Endothelial cell (in vitro differentiated cells): ENCODE measurements around the gene BEST1. TPM values are rescaled to one million over a fixed set of nuclear protein-coding genes. Genes with fewer than 3 reads are reported as not detected.

Experiments
- DNase-seq: peaks from one replicate; pipeline ENCODE4 v3.0.0; 2021; ENCODE audit warnings: low spot score
- H3K27ac Mint-ChIP-seq: one replicate; pipeline ENCODE4 v1.8.0; 2021; ENCODE audit warnings: mixed read lengths, inconsistent platforms; ENCODE audit not compliant: unreplicated experiment
- H3K27me3 Mint-ChIP-seq: one replicate; pipeline ENCODE4 v1.8.0; 2021; ENCODE audit warnings: mild to moderate bottlenecking, moderate library complexity, mixed read lengths, inconsistent platforms; ENCODE audit not compliant: unreplicated experiment
- H3K36me3 Mint-ChIP-seq: one replicate; pipeline ENCODE4 v1.8.0; 2021; ENCODE audit warnings: mild to moderate bottlenecking, low read depth, mixed read lengths, inconsistent platforms; ENCODE audit not compliant: unreplicated experiment
- H3K4me1 Mint-ChIP-seq: one replicate; pipeline ENCODE4 v1.8.0; 2021; ENCODE audit warnings: mild to moderate bottlenecking, mixed read lengths, inconsistent platforms; ENCODE audit not compliant: unreplicated experiment
- H3K4me3 Mint-ChIP-seq: one replicate; pipeline ENCODE4 v1.8.0; 2021; ENCODE audit warnings: mild to moderate bottlenecking, mixed read lengths, inconsistent platforms; ENCODE audit not compliant: unreplicated experiment
- H3K9me3 Mint-ChIP-seq: one replicate; pipeline ENCODE4 v1.8.0; 2021; ENCODE audit warnings: mixed read lengths, inconsistent platforms; ENCODE audit not compliant: unreplicated experiment
- CTCF ChIP-seq: fragments of 200-600 bp; sonication (generic); IDR thresholded peaks from one replicate; pipeline ENCODE4 v1.5.0; 2021; ENCODE audit warnings: antibody characterized with exemption; ENCODE audit not compliant: unreplicated experiment
- total RNA-seq: library from RNA; stranded (reverse); fragmentation: NEBNext Ultra II Directional; extraction: Animal tissue kit (Norgen Biotek cat#: 25700); gene quantifications from one replicate; pipeline ENCODE4 v1.2.1, GENCODE V29; 2021; ENCODE audit not compliant: unreplicated experiment

The BEST1 gene
- total RNA-seq, 1 donor from 2014 or later, result 0.08 TPM

GRCh38 chr11:61959114-61959513, 9.0 kb downstream of the BEST1 start:
- DNase-seq, result no peak
- H3K27ac Mint-ChIP-seq, result no peak overlapping the region
- H3K9me3 Mint-ChIP-seq, result no peaks in the 10 kb centered on the region
- TF ChIP-seq CTCF, result no peak
- no peak overlapping the region for H3K4me3 Mint-ChIP-seq
- peaks cover 8% of the 10 kb centered on the region for H3K4me1 Mint-ChIP-seq
- H3K27me3 Mint-ChIP-seq, result peaks cover 9% of the 10 kb centered on the region
- peaks cover 9% of the 10 kb centered on the region for H3K36me3 Mint-ChIP-seq

GRCh38 chr11:61959678-61960077, 9.5 kb downstream of the BEST1 start:
- H3K36me3 Mint-ChIP-seq, result peaks cover 15% of the 10 kb centered on the region
- H3K9me3 Mint-ChIP-seq, result no peaks in the 10 kb centered on the region
- H3K27me3 Mint-ChIP-seq, result peaks cover 7% of the 10 kb centered on the region
- H3K27ac Mint-ChIP-seq, result no peak overlapping the region
- peaks cover 11% of the 10 kb centered on the region for H3K4me1 Mint-ChIP-seq
- H3K4me3 Mint-ChIP-seq, result no peak overlapping the region
- TF ChIP-seq CTCF, result no peak
- no peak for DNase-seq

- no peak for TF ChIP-seq CTCF
- Mint-ChIP-seq H3K9me3 (no peaks in the 10 kb centered on the region), H3K27ac (no peak overlapping the region), H3K27me3 (peaks cover 7% of the 10 kb centered on the region), H3K4me3 (no peak overlapping the region), H3K36me3 (peaks cover 23% of the 10 kb centered on the region), H3K4me1 (peaks cover 18% of the 10 kb centered on the region)
- no peak for DNase-seq
These were observed 10.4 kb downstream of the BEST1 start for GRCh38 chr11:61960532-61960931.

- H3K27ac Mint-ChIP-seq, result no peak overlapping the region
- DNase-seq, result no peak
- TF ChIP-seq CTCF, result no peak
- H3K9me3 Mint-ChIP-seq, result no peaks in the 10 kb centered on the region
- H3K27me3 Mint-ChIP-seq, result peaks cover 5% of the 10 kb centered on the region
- no peak overlapping the region for H3K4me3 Mint-ChIP-seq
- peaks cover 27% of the 10 kb centered on the region for H3K4me1 Mint-ChIP-seq
- peaks cover 26% of the 10 kb centered on the region for H3K36me3 Mint-ChIP-seq
These were observed 11.5 kb downstream of the BEST1 start for GRCh38 chr11:61961570-61962212.

GRCh38 chr11:61962213-61963015, 12.3 kb downstream of the BEST1 start:
- DNase-seq, result no peak
- Mint-ChIP-seq H3K36me3 (peaks cover 26% of the 10 kb centered on the region), H3K27me3 (peaks cover 5% of the 10 kb centered on the region), H3K4me3 (peak overlapping the region; percentile 54), H3K27ac (no peak overlapping the region), H3K4me1 (peaks cover 29% of the 10 kb centered on the region), H3K9me3 (no peaks in the 10 kb centered on the region)
- TF ChIP-seq CTCF, result no peak
